PC-9 (cell line): ENCODE data around the gene RIPK4.

ENCODE experiments used
- CTCF ChIP-seq: fragments of 200-600 bp; sonication (generic); conservative IDR thresholded peaks from 2 replicates; pipeline ENCODE4 v1.6.1; 2017; ENCODE audit warnings: mixed run types, antibody characterized with exemption, mild to moderate bottlenecking, moderate library complexity
- EZH2 ChIP-seq: fragments of 200-600 bp; sonication (generic); IDR thresholded peaks from 2 replicates; pipeline ENCODE4 v1.8.0; 2017; ENCODE audit warnings: antibody characterized with exemption, low read depth

GRCh38 chr21:41709965-41710822, 56.7 kb downstream of the RIPK4 start:
- TF ChIP-seq CTCF (no peak), EZH2 (no peak)
